ENCODE data around the gene RNU6-1.

- TF ChIP-seq CTCF (IDR thresholded peaks at IDR 0.05) (no peak), POLR2A (IDR thresholded peaks at IDR 0.05) (no peak)
Measured at GRCh38 chr15:67826717-67827561, 12.9 kb downstream of the RNU6-1 start.
